HG03060 (cell line): ENCODE measurements around the gene FMN2.
"Not testable (repeated sequence)": the region's sequence is repeated elsewhere in the genome, so short reads cannot be mapped to it uniquely, and the experiment has no call there.

Experiments
- ATAC-seq: cut with Tn5 transposase; IDR thresholded peaks from one replicate; pipeline ENCODE4 v1.9.1; 2021; ENCODE audit warnings: low read depth, moderate number of reproducible peaks; ENCODE audit not compliant: unreplicated experiment

Gene FMN2

DNA sequence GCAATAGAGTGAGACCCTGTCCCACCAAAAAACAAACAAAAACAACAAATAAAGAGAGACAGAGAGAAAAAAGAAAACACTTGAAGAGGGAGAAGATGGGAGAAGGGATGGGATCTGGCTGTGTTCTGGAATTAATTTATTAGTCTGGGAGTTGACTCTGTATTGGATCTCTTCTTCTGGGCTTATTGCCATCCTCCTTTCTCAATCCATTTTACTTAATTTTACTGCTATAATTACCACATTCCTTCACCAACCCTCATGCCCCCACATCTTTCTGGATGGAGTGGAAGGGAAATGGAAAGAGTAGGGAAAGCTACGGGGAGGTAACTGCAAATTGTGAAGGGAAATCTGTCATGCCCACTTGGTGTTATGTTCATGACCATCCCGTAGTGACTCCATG, 42.9 kb downstream of the FMN2 start:
- ATAC-seq = no peak

DNA sequence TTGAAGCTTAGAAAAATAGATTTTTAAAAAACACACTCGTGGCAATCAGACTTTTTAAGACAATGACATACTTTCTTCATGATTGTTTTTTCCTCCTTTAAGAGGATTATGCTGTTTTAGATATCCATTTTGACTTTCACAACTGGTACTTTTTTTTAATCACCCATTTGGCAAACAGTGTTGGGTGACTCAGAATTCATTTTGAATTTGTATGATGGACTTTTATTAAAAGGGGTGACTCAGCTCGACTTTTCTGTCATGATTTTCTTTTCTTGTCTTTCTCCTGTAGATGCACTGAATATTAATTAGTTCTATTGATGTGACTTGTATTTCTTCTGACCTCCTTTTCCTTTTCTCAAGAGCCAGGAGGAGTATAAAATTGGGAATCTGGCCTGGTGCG, 44.7 kb downstream of the FMN2 start:
- no peak for ATAC-seq

DNA sequence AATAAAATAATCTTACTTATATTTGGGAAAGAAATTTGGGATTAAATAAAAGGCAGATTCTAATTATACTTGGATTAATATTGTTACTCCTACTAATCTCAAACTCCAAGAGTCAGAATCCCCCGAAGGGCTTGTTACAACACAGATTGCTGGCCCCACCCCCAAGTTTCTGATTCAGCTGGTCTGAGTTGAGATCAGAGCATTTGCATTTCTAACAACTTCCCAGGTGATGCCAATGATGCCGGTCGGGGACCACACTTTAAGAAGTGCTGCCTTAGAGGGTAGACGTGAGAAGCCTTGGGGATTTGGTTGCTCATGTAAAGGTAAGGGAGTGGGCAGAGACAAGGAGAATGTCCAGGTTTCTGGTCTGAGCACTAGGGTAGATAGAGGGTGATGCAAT, 47.2 kb downstream of the FMN2 start:
- ATAC-seq = no peak

DNA sequence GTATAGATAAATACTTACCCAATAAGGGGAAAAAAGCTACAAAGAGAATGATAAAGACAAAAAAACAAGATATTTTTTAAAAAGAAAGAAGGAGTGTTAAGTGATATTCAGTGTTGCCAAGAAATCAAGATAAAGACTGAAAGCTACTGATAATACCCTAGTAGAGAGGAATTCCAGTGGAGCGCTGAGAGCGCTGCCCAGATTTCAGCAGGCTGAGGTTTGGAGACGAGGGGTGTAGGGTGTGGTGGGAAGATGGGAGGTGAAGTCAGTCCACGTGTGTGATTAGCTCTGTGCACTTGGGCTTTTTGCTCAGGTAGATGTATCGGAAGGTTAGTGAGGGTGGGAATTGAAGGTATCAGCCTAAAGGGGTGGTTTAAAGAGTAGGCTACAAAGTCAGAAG, 47.8 kb downstream of the FMN2 start:
- no peak for ATAC-seq

DNA sequence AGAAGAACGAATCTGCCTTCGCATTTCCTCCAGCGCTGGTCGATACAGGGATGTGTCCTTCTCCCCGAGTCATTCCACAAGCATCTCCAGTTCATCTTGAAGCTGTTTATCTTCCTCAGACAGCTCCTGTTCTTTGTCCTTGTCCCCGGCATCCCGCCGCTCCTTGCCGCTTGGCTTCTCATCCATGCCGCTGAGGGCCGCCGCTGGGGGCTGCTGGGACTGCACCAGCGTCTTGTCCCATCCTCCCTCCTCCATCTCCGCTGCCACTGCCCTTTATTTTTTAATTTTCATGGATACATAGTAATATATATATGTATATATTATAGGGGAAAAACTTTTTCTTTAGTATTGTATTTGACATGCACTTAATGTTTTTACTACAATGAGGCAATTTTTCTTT, 53.4 kb downstream of the FMN2 start:
- no peak for ATAC-seq

DNA sequence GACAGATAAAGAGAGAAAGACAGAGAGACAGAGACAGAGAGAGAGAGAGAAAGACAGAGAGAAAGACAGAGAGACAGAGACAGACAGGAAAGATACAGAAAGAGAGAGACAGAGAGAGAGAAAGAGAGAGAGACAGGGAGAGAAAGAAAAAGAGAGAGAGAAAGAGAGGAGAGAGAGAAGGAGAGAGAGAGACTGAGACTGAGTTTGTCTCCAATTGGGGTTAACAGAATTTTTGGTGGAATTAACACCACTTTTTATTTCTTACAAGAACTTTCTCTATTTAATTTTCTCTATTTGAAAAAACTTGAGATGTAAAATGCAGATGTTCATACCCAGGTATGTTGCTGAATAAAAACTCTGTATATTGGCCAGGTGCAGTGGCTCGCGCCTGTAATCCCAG, 56.6 kb downstream of the FMN2 start:
- ATAC-seq = no peak

DNA sequence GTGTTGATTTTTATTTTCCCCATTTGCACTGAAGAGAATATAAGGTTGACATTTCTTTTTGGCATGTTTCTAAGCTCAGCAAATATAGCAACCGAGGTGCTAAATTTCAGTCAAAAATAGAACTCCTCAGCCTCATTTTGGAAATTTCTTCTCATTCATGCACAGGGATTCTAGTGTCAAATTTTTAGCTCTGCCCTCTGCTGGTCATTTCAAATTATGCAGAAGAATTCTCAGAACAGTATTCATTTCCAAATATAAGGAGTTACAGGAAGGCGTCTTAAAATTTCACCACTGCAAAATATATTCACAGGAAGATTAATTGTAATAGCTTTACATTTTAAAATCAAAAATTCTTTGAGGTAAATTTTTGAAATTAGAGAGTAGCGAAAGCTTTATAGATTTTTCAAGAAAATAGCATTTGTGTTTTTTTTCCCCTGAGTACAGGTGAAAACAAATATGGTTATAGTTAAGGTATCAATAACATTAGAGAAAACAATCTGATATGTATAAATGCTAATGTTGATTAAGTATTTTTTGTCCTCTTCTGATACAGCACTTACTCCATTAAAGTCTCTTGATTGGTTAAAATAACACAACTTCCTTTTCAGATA, 57.9 kb downstream of the FMN2 start:
- ATAC-seq = no peak

DNA sequence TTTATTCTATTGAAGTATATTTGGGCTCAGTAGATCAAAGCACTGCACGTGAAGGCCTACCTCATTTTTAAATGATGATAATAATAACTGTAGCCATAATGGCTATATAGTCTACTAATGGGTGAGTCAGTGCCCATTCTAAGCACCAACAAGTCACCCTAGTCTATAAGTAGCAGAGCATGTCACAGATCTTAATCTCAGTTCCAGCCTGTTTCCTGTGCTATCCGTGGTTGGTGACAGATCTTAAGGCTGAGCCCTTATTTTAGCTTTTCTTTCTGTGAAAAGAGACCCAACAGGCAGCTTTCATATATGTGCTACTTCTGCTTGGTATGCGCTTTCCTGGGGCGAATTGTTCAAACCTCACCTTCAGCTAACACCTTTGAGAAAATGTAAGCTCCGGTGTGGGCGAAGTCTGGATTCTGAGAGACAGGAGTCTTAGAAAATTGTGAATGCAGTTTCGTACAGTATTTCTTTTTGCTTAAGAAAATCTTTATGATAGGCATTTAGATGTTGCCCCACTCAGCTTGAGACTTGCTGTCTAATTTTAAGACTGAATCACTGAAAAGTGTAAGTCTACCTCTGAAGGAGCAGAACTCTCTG, 59.6 kb downstream of the FMN2 start:
- ATAC-seq = no peak

DNA sequence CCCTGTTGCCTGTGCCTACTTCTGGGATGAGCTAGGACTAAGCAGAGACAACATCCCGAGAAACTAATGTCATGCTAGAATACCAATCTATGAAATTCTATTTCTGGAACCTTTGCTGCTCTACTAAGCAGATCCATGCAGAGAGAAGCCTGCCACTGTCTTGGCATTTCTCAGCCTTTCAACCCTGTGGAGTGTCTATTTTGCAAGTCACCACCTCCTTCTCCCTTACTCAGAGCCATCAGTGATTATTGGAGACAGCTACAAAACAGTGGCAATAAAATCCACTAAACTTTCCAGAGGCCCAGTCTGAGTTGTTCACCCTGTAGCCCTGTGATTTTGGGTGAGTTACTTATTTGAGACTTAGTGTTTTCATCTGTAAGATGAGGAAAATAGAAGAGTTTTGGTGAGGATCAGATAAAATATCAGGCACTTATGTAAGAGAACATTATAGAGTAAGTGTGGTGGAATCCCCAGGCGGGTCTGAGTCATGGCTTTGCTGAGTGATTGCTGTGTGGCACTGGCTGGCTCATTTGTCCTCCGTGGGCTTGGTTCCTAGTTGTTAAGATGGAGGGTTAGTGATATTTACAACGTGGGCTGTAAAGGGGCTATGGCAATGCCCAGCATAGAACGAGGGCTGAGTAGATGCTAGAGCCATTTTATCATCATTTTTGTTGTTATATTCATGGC, 61.1 kb downstream of the FMN2 start:
- no peak for ATAC-seq

DNA sequence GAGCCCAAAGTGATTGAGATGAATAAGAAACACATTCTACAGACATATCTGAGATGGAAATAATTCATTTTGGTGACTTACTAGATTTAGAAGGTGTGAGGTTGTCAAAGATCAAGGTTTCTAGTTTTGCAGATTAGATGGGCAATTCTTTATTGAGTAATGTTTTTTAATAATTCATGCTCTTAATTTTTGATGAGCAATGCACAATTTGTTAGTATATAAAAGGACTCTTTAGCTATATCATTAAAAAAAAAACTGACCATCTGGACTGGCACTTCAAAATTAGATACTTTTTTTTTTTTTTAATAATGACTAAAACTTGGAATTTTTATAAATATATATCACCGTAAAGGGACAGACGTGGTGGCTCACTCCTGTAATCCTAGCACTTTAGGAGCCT, 63.9 kb downstream of the FMN2 start:
- ATAC-seq = no peak

DNA sequence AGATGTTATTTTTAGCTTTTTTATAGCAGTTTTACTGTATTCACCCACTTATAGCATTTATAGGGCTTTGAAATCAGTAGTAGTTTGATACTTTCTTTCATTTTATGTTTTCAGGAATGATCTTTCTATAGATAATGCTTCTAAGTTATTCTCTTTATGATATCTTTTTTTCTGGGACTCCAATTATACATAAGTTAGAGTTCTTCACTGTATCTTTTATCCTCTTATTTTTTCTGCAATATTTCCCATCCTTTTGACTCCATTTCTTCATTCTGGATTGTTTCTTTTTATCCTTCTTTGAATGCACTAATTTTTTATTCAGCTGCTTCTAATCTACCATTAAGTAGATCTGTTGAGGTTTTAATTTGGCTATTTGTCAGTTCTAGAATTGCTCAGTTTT, 73.1 kb downstream of the FMN2 start:
- no peak for ATAC-seq

DNA sequence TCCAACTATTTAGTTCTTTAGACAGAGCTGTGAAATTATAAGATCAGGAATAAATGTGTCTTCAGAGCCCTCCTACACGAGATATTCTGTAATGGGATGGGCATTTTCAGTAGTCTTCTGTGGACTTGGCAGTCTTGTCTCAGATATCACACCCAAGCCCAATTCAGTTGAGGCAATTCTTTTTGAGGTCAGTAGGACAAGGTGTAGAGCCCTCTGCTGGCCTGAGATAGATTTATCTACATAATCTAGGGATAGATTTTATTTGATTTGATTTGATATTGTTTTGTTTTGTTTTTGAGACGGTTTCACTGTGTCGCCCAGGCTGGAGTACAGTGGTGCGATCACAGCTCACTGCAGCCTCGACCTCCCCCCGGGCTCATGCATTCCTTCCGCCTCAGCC, 77.5 kb downstream of the FMN2 start:
- no peak for ATAC-seq

DNA sequence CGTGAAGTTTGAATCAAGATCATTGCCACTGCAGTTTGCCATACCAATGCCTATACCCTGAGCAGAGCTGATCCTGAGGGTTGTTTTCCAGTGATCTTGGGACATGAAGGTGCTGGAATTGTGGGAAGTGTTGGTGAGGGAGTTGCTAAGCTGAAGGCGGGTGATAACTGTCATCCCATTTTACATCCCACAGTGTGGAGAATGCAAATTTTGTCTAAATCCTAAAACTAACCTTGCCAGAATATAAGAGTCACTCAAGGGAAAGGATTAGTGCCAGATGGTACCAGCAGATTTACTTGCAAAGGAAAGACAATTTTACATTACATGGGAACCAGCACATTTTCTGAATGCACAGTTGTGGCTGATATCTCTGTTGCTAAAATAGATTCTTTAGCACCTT, 78.6 kb downstream of the FMN2 start:
- ATAC-seq = no peak

DNA sequence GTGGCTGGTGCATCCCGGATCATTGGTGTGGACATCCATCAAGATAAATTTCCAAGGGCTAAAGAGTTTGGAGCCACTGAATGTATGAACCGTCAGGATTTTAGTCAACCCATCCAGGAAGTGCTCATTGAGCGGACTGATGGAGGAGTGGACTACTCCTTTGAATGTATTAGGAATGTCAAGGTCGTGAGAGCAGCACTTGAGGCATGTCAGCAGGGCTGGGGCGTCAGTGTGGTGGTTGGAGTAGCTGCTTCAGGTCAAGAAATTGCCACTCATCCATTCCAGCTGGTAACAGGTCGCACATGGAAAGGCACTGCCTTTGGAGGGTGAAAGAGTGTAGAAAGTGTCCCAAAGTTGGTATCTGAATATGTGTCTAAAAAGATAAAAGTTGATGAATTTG, 79.1 kb downstream of the FMN2 start:
- no peak for ATAC-seq

DNA sequence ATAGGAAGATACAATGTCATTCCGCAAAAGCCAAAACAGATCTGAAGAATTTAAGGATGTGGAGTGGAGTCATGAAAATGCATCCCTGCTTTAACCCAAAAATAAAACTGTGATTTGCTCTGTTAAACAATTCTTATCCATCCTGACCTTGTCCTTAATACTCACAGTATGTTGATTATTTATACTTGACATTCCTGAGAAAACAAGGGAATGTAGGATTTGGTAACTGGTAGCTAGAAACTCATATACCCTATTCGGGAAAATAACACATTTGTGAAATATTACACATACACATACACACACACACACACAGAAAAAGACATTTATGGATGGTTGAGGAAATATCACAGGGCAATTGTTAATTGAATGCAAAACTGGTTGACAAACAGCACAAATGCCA, 80.2 kb downstream of the FMN2 start:
- no peak for ATAC-seq

DNA sequence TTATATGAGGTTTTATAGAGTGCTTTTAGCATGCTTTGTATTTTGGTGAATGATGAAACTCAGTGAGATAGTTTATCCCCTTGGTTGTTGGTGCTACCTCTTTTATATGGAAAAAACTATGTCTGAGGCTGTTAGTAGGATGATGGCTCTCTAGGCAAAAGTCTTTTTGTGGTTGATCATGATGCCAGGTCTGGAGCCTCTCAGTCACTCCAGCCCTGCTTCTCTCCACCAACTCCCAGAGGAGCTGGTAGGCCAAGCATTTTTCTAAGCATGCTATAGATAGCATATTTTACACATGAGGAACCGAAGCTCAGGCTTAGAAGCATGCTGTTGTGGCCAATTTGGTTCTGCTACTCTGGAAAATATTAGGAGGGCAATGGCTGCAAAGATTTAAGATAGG, 82.2 kb downstream of the FMN2 start:
- no peak for ATAC-seq

DNA sequence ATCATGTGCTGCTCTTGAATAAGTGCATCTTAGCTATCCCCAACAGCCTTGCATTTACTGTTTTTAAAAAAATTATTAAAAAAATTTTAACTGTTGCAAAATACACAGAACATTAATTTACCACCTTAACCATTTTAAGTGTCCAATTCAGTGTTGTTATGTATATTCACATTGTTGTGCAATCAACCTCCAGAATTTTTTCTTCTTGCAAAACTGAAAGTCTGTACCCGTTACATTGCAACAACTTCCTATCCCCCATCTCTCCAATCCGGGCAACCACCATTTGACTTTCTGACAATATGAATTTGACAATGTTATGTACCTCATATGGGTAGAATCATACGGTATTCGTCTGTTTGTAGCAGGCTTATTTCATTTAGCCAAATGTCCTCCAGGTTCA, 83.1 kb downstream of the FMN2 start:
- no peak for ATAC-seq

DNA sequence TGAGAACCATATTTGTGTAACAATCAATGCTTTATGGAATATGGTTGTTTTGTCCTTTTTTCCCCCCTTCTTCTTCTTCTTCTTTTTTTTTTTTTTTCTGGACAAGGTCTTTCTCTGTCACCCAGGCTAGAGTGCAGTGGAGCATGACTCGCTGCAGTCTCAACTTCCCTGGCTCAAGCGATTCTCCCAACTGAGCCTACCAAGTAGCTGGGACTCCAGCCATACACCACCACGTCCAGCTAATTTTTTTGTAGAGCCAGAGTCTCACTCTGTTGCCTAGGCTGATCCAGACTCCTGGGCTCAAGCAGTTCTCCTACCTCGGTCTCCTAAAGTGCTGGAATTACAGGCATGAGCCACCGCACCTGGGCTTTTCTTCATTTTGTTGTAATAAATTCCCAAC, 86.7 kb downstream of the FMN2 start:
- no peak for ATAC-seq

DNA sequence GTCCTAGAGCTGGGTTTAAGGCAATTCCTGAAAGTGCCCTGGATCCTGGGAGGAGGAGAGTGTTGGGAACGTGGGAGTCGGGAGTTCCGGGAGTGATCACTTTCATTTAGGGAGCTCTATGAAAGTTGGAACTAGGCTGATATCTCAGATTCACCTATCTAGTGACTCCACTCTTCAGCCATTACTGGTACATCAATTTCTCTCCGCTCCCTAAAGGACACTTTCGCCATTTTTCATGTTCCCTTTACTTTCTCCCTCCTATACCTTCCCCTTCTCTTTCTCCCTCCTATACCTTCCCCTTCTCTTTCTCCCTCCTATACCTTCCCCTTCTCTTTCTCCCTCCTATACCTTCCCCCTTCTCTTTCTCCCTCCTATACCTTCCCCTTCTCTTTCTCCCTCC, 93.0 kb downstream of the FMN2 start:
- ATAC-seq = not testable (repeated sequence)

DNA sequence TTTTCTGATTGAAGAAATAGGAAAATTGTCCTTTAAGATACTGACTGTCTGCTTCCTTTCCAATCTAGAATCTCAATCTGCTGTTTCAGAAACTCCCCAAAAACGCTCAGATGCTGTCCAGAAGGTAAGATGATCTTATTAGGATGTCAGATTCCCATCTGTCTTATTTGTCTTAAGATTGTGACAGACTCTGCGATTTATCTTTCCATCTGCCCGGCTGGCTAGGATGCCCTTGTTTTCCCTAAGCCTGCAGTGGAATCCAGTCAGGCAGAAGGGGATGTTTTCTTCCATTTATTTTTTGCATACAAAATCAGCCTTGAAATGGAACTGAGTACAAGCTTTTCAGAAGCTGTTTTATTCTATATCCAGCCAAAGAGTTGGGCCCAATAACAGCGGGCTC, 96.5 kb downstream of the FMN2 start:
- no peak for ATAC-seq

DNA sequence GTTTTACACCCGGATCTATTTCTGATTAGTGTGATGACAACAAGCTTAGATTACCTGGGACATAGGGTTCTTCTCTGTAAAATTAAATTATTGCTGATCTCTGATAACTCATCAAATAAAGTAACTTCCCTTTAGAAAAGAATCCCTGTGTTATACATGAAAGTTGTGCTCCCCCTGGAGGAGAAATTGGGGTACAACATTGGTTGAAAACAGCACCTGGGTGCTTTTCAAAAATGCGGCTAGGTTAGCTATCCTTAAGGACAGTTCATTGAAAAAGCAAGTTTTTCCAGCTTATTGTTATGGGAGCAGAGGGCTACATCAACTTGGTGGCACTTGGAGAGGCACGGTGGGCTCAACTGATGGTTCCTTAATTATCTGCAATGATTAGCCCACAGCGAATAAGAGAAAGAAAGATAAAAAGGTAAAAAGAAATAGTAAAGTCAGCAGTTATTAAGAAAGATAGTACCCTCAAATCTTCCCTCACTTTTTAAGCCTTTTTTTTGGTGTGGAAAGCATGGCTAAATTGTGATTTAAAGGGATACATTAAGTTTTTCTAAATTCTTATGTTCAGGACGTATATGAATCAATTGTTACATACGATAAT, 97.8 kb downstream of the FMN2 start:
- ATAC-seq = peak; percentile 63

DNA sequence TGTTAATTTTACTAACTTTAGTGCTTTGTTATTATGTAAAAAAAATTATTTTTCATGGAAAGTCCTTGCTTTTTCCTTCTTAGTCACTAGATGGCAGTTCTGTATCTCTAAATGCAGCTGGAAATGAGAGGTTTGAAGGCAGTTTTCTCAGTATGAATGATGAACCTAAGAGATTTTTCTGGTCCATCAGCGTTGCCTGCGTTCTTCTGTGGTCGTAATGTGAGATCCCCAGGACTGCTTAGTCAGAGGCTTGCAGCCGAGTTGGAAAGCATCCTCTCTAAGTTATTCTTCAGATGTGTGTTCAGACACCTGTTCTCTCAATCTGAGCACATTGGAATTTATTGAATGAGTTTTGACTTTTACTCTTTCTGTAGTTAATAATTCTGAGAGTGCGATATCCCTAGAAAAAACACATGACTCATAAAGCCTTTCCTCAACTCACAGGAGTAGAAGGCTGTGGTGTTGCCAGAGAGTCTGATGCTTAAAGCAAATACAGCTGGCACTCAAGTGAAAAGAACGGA, 99.3 kb downstream of the FMN2 start:
- ATAC-seq = no peak
